Liver (tissue), 3 donors: ENCODE data around the gene BRD3OS.

Experiments
- EGR1 ChIP-seq, 2 donors: IDR thresholded peaks; 2 replicates each; pipeline ENCODE4 v1.6.1; 2016 to 2018; ENCODE audit warnings: antibody characterized with exemption in 2 of 2, low read depth in 2 of 2
- GABPA ChIP-seq, 2 donors: IDR thresholded peaks in 1 of 2; conservative IDR thresholded peaks in 1 of 2; 2 replicates each; pipeline ENCODE4 v1.6.1; 2016; ENCODE audit warnings: antibody characterized with exemption in 2 of 2, mild to moderate bottlenecking in 1 of 2, moderate library complexity in 1 of 2
- HNF4A ChIP-seq, 2 donors: conservative IDR thresholded peaks; 2 replicates each; pipeline ENCODE4 v1.6.1; 2016; ENCODE audit warnings: antibody characterized with exemption in 2 of 2, mild to moderate bottlenecking in 2 of 2
- HNF4G ChIP-seq: IDR thresholded peaks from 2 replicates; pipeline ENCODE4 v1.6.1; 2016; ENCODE audit warnings: antibody characterized with exemption
- RAD21 ChIP-seq, 2 donors: IDR thresholded peaks; 2 replicates each; pipeline ENCODE4 v1.6.1; 2016; ENCODE audit warnings: antibody characterized with exemption in 2 of 2, mild to moderate bottlenecking in 2 of 2
- YY1 ChIP-seq: IDR thresholded peaks from 2 replicates; pipeline ENCODE4 v1.6.1; 2016; ENCODE audit warnings: antibody characterized with exemption, mild to moderate bottlenecking
- TF ChIP-seq, protein P1 (sequence below): fragments of 150-350 bp; IDR thresholded peaks from 2 replicates; pipeline ENCODE4 v1.5.1; 2017; ENCODE audit warnings: improper control_type of control experiment, low read depth, low read length; ENCODE audit not compliant: missing input control
- TF ChIP-seq, protein P2 (sequence below): IDR thresholded peaks from 2 replicates; pipeline ENCODE4 v1.6.1; 2016; ENCODE audit warnings: antibody characterized with exemption
- donor health status: healthy.
- donor health status: healthy.

DNA sequence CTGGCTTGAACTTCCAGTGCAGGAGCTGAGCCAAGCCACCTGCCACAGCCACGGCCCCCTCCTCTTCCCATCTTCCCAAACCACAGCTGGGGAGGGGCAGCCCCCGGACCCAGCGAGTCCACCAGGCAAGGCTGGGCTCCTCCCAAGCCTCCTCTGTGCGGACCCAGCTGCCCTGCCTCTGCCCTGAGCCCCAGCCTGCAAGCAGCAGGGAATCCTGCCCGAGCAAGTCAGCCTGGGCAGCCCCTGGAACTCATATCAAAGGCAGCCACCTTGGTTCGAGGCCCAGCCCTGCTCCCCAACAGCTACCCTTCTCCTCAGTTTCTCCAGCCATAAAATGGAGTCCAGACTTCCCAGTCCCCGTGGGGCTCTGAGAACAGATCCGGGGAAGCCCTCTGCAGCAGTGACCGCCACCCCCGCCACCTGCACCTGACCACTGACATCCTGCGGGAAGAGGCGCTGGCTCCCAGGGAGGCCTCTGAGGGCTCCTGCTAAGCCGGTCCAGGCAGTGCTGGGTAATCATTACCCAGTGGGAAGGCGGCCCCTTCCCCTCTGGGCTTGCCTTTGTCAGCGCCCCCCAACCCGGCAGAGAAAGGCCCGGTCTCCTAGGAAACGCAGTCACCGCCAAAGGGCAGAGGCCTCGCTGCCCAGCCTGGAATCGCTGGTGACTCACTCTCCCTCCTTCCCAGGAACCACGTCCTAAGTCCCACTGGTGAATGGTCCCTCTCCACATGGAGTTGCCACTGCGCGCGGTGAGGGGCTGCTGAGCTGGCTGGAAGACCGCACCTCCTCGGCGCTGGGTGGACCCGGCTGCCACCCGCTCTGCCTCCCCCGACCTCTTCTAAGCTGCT is 34.7 kb upstream of the BRD3OS start:
- peak in 1 of 2 donors; percentile 43 for TF ChIP-seq RAD21 (IDR thresholded peaks at IDR 0.05)
- TF ChIP-seq GABPA (IDR thresholded peaks at IDR 0.05 in 1 of 2, conservative IDR thresholded peaks at IDR 0.05 in 1 of 2): no peak
- TF ChIP-seq, protein P1, sequence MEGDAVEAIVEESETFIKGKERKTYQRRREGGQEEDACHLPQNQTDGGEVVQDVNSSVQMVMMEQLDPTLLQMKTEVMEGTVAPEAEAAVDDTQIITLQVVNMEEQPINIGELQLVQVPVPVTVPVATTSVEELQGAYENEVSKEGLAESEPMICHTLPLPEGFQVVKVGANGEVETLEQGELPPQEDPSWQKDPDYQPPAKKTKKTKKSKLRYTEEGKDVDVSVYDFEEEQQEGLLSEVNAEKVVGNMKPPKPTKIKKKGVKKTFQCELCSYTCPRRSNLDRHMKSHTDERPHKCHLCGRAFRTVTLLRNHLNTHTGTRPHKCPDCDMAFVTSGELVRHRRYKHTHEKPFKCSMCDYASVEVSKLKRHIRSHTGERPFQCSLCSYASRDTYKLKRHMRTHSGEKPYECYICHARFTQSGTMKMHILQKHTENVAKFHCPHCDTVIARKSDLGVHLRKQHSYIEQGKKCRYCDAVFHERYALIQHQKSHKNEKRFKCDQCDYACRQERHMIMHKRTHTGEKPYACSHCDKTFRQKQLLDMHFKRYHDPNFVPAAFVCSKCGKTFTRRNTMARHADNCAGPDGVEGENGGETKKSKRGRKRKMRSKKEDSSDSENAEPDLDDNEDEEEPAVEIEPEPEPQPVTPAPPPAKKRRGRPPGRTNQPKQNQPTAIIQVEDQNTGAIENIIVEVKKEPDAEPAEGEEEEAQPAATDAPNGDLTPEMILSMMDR: no peak
- no peak for TF ChIP-seq EGR1 (IDR thresholded peaks at IDR 0.05; ENCODE audit: low read depth in 2 of 2)
- TF ChIP-seq, protein P2, sequence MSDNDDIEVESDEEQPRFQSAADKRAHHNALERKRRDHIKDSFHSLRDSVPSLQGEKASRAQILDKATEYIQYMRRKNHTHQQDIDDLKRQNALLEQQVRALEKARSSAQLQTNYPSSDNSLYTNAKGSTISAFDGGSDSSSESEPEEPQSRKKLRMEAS: no peak
- TF ChIP-seq HNF4G: no peak
- peak in 1 of 2 donors; percentile 22 for TF ChIP-seq HNF4A (conservative IDR thresholded peaks at IDR 0.05)
- peak; percentile 64 for TF ChIP-seq YY1
